Activated CD4-positive, alpha-beta memory T cell treated with anti-CD3 and anti-CD28 coated beads for 36 hours (primary cell): ENCODE measurements around the gene AICDA. TPM values are rescaled to one million over a fixed set of nuclear protein-coding genes. Genes with fewer than 3 reads are reported as not detected.
"Not testable (repeated sequence)": the region's sequence is repeated elsewhere in the genome, so short reads cannot be mapped to it uniquely, and the experiment has no call there.

Experiments used
- CTCF ChIA-PET: fragments of 350-600 bp; sonication (Branson Sonifier 250); formaldehyde crosslinking; loops from one replicate; lab custom pipeline; 2021; ENCODE audit warnings: antibody characterized with exemption, inconsistent platforms; lab: Charles Lee
- POLR2A ChIA-PET: fragments of 350-600 bp; sonication (Branson Sonifier 250); formaldehyde crosslinking; loops from one replicate; lab custom pipeline; 2021; ENCODE audit warnings: antibody characterized with exemption; lab: Charles Lee
- DNase-seq: peaks from one replicate; pipeline ENCODE4 v3.0.0-alpha.2; 2020
- H3K27ac Mint-ChIP-seq: one replicate; pipeline ENCODE4 v1.8.0; 2021; ENCODE audit warnings: mixed read lengths
- H3K27me3 Mint-ChIP-seq: one replicate; pipeline ENCODE4 v1.8.0; 2021; ENCODE audit warnings: mixed read lengths
- H3K36me3 Mint-ChIP-seq: one replicate; pipeline ENCODE4 v1.8.0; 2021; ENCODE audit warnings: mixed read lengths
- H3K4me1 Mint-ChIP-seq: one replicate; pipeline ENCODE4 v1.8.0; 2021; ENCODE audit warnings: low read depth, mixed read lengths
- H3K4me3 Mint-ChIP-seq: one replicate; pipeline ENCODE4 v1.8.0; 2021; ENCODE audit warnings: mild to moderate bottlenecking, mixed read lengths
- H3K9me3 Mint-ChIP-seq: one replicate; pipeline ENCODE4 v1.8.0; 2021; ENCODE audit warnings: mixed read lengths
- intact Hi-C: fragments of 100-400 bp; cut with micrococcal nuclease; formaldehyde crosslinking; loops from one replicate; pipeline ENCODE4 v1.15.1; 2023
- total RNA-seq, 2 experiments: library from RNA; stranded (reverse); gene quantifications; one replicate each; pipeline ENCODE4 v1.2.3, GENCODE V29; 2021

The AICDA gene
- total RNA-seq, 2 experiments from 2014 or later: not detected

GRCh38 chr12:8609061-8609570 lies 3.5 kb downstream of the AICDA start:
- DNase-seq: peak; percentile 18
- Mint-ChIP-seq H3K36me3 (no peaks in the 10 kb centered on the region), H3K4me1 (peaks cover 14% of the 10 kb centered on the region), H3K4me3 (no peak overlapping the region), H3K9me3 (no peaks in the 10 kb centered on the region), H3K27me3 (peaks cover 7% of the 10 kb centered on the region), H3K27ac (no peak overlapping the region)
- ChIA-PET POLR2A (no interaction called here), CTCF (interaction anchor here (0.9 to 6.6 kb wide), 4 partner anchors 12 to 65 kb away, joined by 3 to 60 read pairs (median 8); no protein-coding TSS in a partner anchor)
- intact Hi-C loops: loop anchor here (1.0 kb wide), 1 partner anchor 65 kb away; no protein-coding TSS in a partner anchor

DNA sequence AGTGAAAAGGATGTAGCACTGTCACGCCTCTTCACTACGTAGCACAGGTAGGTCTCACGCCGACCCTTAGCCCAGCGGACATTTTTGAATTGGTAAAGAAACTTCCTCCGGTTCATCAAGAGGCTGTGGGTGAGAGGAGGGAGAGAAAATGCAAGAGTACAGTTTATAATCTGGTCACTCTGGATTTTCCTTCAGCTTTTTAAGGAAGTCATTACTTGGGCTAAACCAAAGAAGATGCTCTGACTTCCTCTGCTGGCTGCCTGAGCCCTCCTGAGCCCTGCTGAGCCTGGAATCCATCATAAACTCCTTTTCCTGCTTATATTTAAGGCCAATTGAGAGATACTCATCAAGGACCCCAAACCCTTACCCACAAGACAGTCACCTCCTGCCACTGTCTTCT lies 5.8 kb downstream of the AICDA start:
- H3K4me3 Mint-ChIP-seq: no peak overlapping the region
- CTCF ChIA-PET: interaction anchor here (6.6 kb wide), 1 partner anchor 63 kb away, joined by 60 read pairs; no protein-coding TSS in a partner anchor
- intact Hi-C loops: no loop called here

DNA sequence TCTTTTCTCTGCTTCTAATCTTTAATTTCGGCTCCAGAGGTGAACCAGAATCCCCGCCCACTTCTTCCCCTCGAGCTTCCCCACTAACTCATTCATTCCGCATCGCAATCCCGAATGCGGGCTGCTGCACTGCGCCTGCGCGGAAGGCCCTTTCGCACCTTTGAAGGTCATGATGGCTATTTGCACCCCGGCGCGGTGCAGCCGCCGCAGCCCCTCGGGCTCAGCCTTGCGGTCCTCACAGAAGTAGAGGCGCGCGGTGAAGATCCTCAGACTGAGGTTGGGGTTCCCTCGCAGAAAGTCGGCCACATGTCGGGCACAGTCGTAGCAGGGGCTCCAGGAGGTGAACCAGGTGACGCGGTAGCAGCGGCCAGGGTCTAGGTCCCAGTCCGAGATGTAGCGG lies 7.6 kb downstream of the AICDA start:
- POLR2A ChIA-PET: no interaction called here
- Mint-ChIP-seq H3K9me3 (no peaks in the 10 kb centered on the region), H3K27me3 (peaks cover 10% of the 10 kb centered on the region), H3K36me3 (no peaks in the 10 kb centered on the region), H3K4me1 (peaks cover 12% of the 10 kb centered on the region), H3K4me3 (no peak overlapping the region), H3K27ac (no peak overlapping the region)
- DNase-seq: no peak
- CTCF ChIA-PET: no interaction called here
- intact Hi-C loops: no loop called here

More for the DNA sequence above, 5.8 kb downstream of the AICDA start:
- H3K36me3 Mint-ChIP-seq: no peaks in the 10 kb centered on the region
- POLR2A ChIA-PET: no interaction called here
- DNase-seq: no peak
- H3K9me3 Mint-ChIP-seq: no peaks in the 10 kb centered on the region
- H3K27me3 Mint-ChIP-seq: peaks cover 10% of the 10 kb centered on the region
- peaks cover 14% of the 10 kb centered on the region for H3K4me1 Mint-ChIP-seq
- H3K27ac Mint-ChIP-seq: no peak overlapping the region

DNA sequence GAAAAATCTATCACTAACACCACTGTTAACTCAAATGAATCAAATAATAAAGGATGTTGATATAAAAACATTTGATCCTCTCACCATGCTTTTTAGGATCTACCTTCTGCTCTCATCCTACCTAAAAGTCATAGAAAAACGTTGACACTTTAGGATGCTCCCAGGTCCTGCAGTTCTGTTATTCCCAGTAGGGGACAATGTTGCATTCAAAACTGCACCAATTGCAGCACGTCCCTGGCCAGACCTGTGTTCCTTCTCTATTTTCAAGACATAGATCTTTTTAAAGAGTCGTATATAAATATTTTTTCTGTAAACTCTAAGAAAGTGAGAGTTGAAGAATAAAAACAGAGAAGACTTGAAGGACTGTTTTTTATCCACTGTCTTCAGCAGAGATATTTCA lies 8.8 kb downstream of the AICDA start:
- CTCF ChIA-PET: no interaction called here
- DNase-seq: no peak
- Mint-ChIP-seq H3K4me3 (no peak overlapping the region), H3K27ac (no peak overlapping the region), H3K27me3 (peaks cover 10% of the 10 kb centered on the region), H3K4me1 (peaks cover 3% of the 10 kb centered on the region), H3K9me3 (no peaks in the 10 kb centered on the region), H3K36me3 (no peaks in the 10 kb centered on the region)
- POLR2A ChIA-PET: no interaction called here
- intact Hi-C loops: no loop called here

GRCh38 chr12:8603286-8603685 lies 9.4 kb downstream of the AICDA start:
- H3K9me3 Mint-ChIP-seq: no peaks in the 10 kb centered on the region
- no peak overlapping the region for H3K4me3 Mint-ChIP-seq
- H3K4me1 Mint-ChIP-seq: no peaks in the 10 kb centered on the region
- H3K27me3 Mint-ChIP-seq: peaks cover 10% of the 10 kb centered on the region
- POLR2A ChIA-PET: no interaction called here
- CTCF ChIA-PET: no interaction called here
- no peak for DNase-seq
- no peaks in the 10 kb centered on the region for H3K36me3 Mint-ChIP-seq
- no peak overlapping the region for H3K27ac Mint-ChIP-seq
- intact Hi-C loops: no loop called here

GRCh38 chr12:8596561-8596960 lies 16.1 kb downstream of the AICDA start:
- no peaks in the 10 kb centered on the region for H3K27me3 Mint-ChIP-seq
- POLR2A ChIA-PET: no interaction called here
- intact Hi-C loops: no loop called here
- no peak overlapping the region for H3K4me3 Mint-ChIP-seq
- no peak for DNase-seq
- H3K27ac Mint-ChIP-seq: no peak overlapping the region
- no peaks in the 10 kb centered on the region for H3K4me1 Mint-ChIP-seq
- no peaks in the 10 kb centered on the region for H3K36me3 Mint-ChIP-seq
- CTCF ChIA-PET: interaction anchor here (0.6 to 2.1 kb wide), 4 partner anchors 13 to 56 kb away, joined by 3 to 7 read pairs (median 5); partner anchors contain the start of gene CLEC4E
- no peaks in the 10 kb centered on the region for H3K9me3 Mint-ChIP-seq

DNA sequence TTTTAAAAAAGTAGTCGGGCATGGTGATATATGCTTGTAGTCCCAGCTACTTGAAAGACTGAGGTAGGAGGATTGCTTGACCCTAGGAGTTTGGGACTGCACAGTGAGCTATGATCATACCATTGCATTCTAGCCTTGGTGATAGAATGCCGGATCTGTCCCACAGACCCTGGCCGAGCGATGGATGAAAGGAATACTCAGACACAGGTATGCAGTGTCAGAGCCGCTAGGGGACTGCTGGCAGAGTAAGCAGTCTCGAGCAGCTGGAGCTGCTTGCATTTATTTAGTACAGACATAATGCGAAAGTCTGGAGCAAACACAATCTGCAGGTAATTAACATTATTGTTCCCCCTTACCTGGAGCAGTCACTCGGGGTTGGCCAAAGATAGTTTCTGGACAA lies 18.6 kb downstream of the AICDA start:
- peaks cover 8% of the 10 kb centered on the region for H3K4me1 Mint-ChIP-seq
- H3K27me3 Mint-ChIP-seq: no peaks in the 10 kb centered on the region
- H3K4me3 Mint-ChIP-seq: no peak overlapping the region
- H3K9me3 Mint-ChIP-seq: no peaks in the 10 kb centered on the region
- intact Hi-C loops: no loop called here
- no peak for DNase-seq
- CTCF ChIA-PET: no interaction called here
- POLR2A ChIA-PET: no interaction called here
- no peaks in the 10 kb centered on the region for H3K36me3 Mint-ChIP-seq
- no peak overlapping the region for H3K27ac Mint-ChIP-seq

GRCh38 chr12:8593246-8593645 lies 19.4 kb downstream of the AICDA start:
- Mint-ChIP-seq H3K27me3 (no peaks in the 10 kb centered on the region), H3K4me1 (peaks cover 8% of the 10 kb centered on the region), H3K36me3 (no peaks in the 10 kb centered on the region), H3K4me3 (no peak overlapping the region), H3K9me3 (no peaks in the 10 kb centered on the region), H3K27ac (no peak overlapping the region)
- intact Hi-C loops: no loop called here
- ChIA-PET CTCF (interaction anchor here (0.7 kb wide), 1 partner anchor 49 kb away, joined by 3 read pairs; no protein-coding TSS in a partner anchor), POLR2A (no interaction called here)
- no peak for DNase-seq

GRCh38 chr12:8590842-8591545 lies 21.7 kb downstream of the AICDA start:
- H3K27ac Mint-ChIP-seq: no peak overlapping the region

DNA sequence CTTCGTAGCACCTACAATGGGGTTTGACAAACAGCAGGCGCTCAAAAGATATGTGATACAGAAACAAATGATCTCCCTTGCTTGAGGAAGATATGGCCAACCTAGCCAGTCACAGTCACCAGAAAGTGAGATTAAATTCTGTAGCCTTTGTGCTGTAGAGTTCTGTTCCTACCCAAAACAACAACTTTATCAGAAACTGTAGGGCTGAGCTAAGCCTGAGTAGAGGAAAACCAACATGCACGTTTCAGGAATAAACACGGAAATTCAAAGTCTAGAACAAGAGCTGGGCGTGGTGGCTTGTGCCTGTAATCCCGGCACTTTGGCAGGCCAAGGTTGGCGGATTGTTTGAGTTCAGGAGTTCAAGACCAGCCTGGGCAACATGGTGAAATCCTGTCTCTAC lies 23.0 kb downstream of the AICDA start:
- H3K4me3 Mint-ChIP-seq: no peak overlapping the region
- peaks cover 8% of the 10 kb centered on the region for H3K4me1 Mint-ChIP-seq
- no peaks in the 10 kb centered on the region for H3K27me3 Mint-ChIP-seq
- ChIA-PET POLR2A (no interaction called here), CTCF (interaction anchor here (2.4 to 2.5 kb wide), 2 partner anchors 19 to 45 kb away, joined by 10 to 18 read pairs; no protein-coding TSS in a partner anchor)
- H3K27ac Mint-ChIP-seq: no peak overlapping the region
- DNase-seq: no peak
- no peaks in the 10 kb centered on the region for H3K36me3 Mint-ChIP-seq
- no peaks in the 10 kb centered on the region for H3K9me3 Mint-ChIP-seq
- intact Hi-C loops: no loop called here

More at GRCh38 chr12:8590842-8591545, 21.7 kb downstream of the AICDA start:
- H3K4me1 Mint-ChIP-seq: peaks cover 8% of the 10 kb centered on the region
- CTCF ChIA-PET: interaction anchor here (1.2 to 2.5 kb wide), 3 partner anchors 11 to 47 kb away, joined by 7 to 18 read pairs (median 10); no protein-coding TSS in a partner anchor
- H3K36me3 Mint-ChIP-seq: no peaks in the 10 kb centered on the region
- no peaks in the 10 kb centered on the region for H3K27me3 Mint-ChIP-seq
- intact Hi-C loops: no loop called here
- POLR2A ChIA-PET: no interaction called here
- H3K9me3 Mint-ChIP-seq: no peaks in the 10 kb centered on the region
- no peak for DNase-seq
- H3K4me3 Mint-ChIP-seq: no peak overlapping the region

- H3K27ac Mint-ChIP-seq, H3K27me3 Mint-ChIP-seq, H3K4me3 Mint-ChIP-seq, H3K4me1 Mint-ChIP-seq, H3K9me3 Mint-ChIP-seq, POLR2A ChIA-PET, intact Hi-C loops, H3K36me3 Mint-ChIP-seq, DNase-seq: not testable (repeated sequence)
- CTCF ChIA-PET: interaction anchor here (1.1 kb wide), 1 partner anchor 40 kb away, joined by 5 read pairs; no protein-coding TSS in a partner anchor
These were observed 28.2 kb downstream of the AICDA start for GRCh38 chr12:8584478-8584877.

GRCh38 chr12:8584004-8584403 lies 28.7 kb downstream of the AICDA start:
- intact Hi-C loops: no loop called here
- Mint-ChIP-seq H3K36me3 (peaks cover 2% of the 10 kb centered on the region), H3K4me3 (no peak overlapping the region), H3K27me3 (no peaks in the 10 kb centered on the region), H3K27ac (no peak overlapping the region), H3K4me1 (peaks cover 2% of the 10 kb centered on the region), H3K9me3 (no peaks in the 10 kb centered on the region)
- CTCF ChIA-PET: interaction anchor here (1.1 kb wide), 1 partner anchor 40 kb away, joined by 5 read pairs; no protein-coding TSS in a partner anchor
- DNase-seq: no peak
- POLR2A ChIA-PET: no interaction called here
